Endothelial cell (in vitro differentiated cells): Measurements from ENCODE around the gene PICK1. TPM values are rescaled to one million over a fixed set of nuclear protein-coding genes. Genes with fewer than 3 reads are reported as not detected.

Source experiments
- DNase-seq: peaks from one replicate; pipeline ENCODE4 v3.0.0; 2021; ENCODE audit warnings: low spot score
- H3K27ac Mint-ChIP-seq: one replicate; pipeline ENCODE4 v1.8.0; 2021; ENCODE audit warnings: mixed read lengths, inconsistent platforms; ENCODE audit not compliant: unreplicated experiment
- H3K27me3 Mint-ChIP-seq: one replicate; pipeline ENCODE4 v1.8.0; 2021; ENCODE audit warnings: mild to moderate bottlenecking, moderate library complexity, mixed read lengths, inconsistent platforms; ENCODE audit not compliant: unreplicated experiment
- H3K36me3 Mint-ChIP-seq: one replicate; pipeline ENCODE4 v1.8.0; 2021; ENCODE audit warnings: mild to moderate bottlenecking, low read depth, mixed read lengths, inconsistent platforms; ENCODE audit not compliant: unreplicated experiment
- H3K4me1 Mint-ChIP-seq: one replicate; pipeline ENCODE4 v1.8.0; 2021; ENCODE audit warnings: mild to moderate bottlenecking, mixed read lengths, inconsistent platforms; ENCODE audit not compliant: unreplicated experiment
- H3K4me3 Mint-ChIP-seq: one replicate; pipeline ENCODE4 v1.8.0; 2021; ENCODE audit warnings: mild to moderate bottlenecking, mixed read lengths, inconsistent platforms; ENCODE audit not compliant: unreplicated experiment
- H3K9me3 Mint-ChIP-seq: one replicate; pipeline ENCODE4 v1.8.0; 2021; ENCODE audit warnings: mixed read lengths, inconsistent platforms; ENCODE audit not compliant: unreplicated experiment
- total RNA-seq: library from RNA; stranded (reverse); fragmentation: NEBNext Ultra II Directional; extraction: Animal tissue kit (Norgen Biotek cat#: 25700); gene quantifications from one replicate; pipeline ENCODE4 v1.2.1, GENCODE V29; 2021; ENCODE audit not compliant: unreplicated experiment
- TF ChIP-seq, protein P1 (sequence below): fragments of 200-600 bp; sonication (generic); IDR thresholded peaks from one replicate; pipeline ENCODE4 v1.5.0; 2021; ENCODE audit warnings: antibody characterized with exemption; ENCODE audit not compliant: unreplicated experiment

PICK1 gene
- total RNA-seq, 1 donor from 2014 or later = 24.1 TPM

DNA sequence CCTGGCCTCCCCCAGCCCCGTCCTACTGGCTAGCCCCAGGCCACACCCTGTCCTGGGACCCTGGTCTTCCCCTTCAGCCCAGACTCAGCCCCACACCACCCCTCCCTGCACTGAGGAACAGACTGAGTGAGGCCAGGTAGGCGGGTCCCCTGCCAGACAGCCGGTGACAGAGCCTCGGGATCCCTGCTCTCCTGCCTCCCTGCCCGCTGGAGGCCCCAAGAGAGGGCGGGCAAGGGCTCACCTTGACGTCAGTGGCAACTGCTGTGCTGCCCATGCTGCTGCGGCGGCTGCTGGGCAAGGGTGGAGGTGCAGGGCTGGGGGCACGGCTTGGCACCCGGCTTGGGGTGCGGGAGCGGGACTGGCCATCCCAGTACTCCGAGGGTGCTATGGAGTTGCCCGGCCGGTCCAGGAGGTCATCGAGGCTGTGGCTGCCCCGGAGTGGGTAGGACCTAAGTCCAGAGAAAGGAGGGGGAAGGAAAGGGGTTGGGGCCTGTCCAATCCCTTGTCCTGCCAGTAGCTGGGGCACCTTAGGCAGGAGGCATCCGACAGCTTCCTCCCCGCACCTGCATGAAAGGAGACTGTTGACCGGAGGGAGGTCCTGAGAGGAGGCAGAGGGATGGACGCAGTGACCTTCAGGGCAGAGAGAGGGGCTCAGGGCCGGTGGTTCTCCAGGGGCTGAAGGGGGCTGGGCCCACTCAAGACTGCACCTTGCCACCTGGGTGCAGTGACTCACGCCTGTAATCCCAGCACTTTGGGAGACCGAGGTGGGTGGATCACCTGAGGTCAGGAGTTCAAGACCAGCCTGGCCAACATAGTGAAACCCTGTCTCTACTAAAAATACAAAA lies 29.0 kb downstream of the PICK1 start:
- no peaks in the 10 kb centered on the region for H3K36me3 Mint-ChIP-seq
- no peak for DNase-seq
- peaks cover 3% of the 10 kb centered on the region for H3K4me1 Mint-ChIP-seq
- TF ChIP-seq, protein P1, sequence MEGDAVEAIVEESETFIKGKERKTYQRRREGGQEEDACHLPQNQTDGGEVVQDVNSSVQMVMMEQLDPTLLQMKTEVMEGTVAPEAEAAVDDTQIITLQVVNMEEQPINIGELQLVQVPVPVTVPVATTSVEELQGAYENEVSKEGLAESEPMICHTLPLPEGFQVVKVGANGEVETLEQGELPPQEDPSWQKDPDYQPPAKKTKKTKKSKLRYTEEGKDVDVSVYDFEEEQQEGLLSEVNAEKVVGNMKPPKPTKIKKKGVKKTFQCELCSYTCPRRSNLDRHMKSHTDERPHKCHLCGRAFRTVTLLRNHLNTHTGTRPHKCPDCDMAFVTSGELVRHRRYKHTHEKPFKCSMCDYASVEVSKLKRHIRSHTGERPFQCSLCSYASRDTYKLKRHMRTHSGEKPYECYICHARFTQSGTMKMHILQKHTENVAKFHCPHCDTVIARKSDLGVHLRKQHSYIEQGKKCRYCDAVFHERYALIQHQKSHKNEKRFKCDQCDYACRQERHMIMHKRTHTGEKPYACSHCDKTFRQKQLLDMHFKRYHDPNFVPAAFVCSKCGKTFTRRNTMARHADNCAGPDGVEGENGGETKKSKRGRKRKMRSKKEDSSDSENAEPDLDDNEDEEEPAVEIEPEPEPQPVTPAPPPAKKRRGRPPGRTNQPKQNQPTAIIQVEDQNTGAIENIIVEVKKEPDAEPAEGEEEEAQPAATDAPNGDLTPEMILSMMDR = no peak
- H3K27ac Mint-ChIP-seq = no peak overlapping the region
- no peaks in the 10 kb centered on the region for H3K9me3 Mint-ChIP-seq
- H3K4me3 Mint-ChIP-seq = no peak overlapping the region
- H3K27me3 Mint-ChIP-seq = peaks cover 6% of the 10 kb centered on the region

- no peak overlapping the region for H3K4me3 Mint-ChIP-seq
- TF ChIP-seq, protein P1 = no peak
- H3K27me3 Mint-ChIP-seq = peaks cover 6% of the 10 kb centered on the region
- H3K36me3 Mint-ChIP-seq = no peaks in the 10 kb centered on the region
- H3K4me1 Mint-ChIP-seq = peaks cover 3% of the 10 kb centered on the region
- H3K27ac Mint-ChIP-seq = no peak overlapping the region
- H3K9me3 Mint-ChIP-seq = no peaks in the 10 kb centered on the region
- no peak for DNase-seq
These were observed 29.7 kb downstream of the PICK1 start for GRCh38 chr22:38086942-38087341.

GRCh38 chr22:38087855-38088254 lies 30.7 kb downstream of the PICK1 start:
- Mint-ChIP-seq H3K4me3 (peak overlapping the region; percentile 27), H3K36me3 (no peaks in the 10 kb centered on the region), H3K9me3 (no peaks in the 10 kb centered on the region), H3K4me1 (peaks cover 3% of the 10 kb centered on the region), H3K27me3 (peaks cover 6% of the 10 kb centered on the region), H3K27ac (peak overlapping the region; percentile 30)
- TF ChIP-seq, protein P1 = no peak
- no peak for DNase-seq

GRCh38 chr22:38088629-38089473 lies 31.6 kb downstream of the PICK1 start:
- TF ChIP-seq, protein P1 = no peak
- no peak overlapping the region for H3K27ac Mint-ChIP-seq
- H3K9me3 Mint-ChIP-seq = no peaks in the 10 kb centered on the region
- DNase-seq = no peak
- peaks cover 3% of the 10 kb centered on the region for H3K4me1 Mint-ChIP-seq
- no peak overlapping the region for H3K4me3 Mint-ChIP-seq
- H3K27me3 Mint-ChIP-seq = peaks cover 6% of the 10 kb centered on the region
- H3K36me3 Mint-ChIP-seq = no peaks in the 10 kb centered on the region
